Duodenal mucosa (tissue), 2 donors: ENCODE results near the gene PTX4.
A peak's percentile ranks its signal among the peaks of the same experiment; 100 is the strongest.

Experiments used
- H3K27ac ChIP-seq: one replicate; pipeline ENCODE4 v1.7.0; 2013; ENCODE audit warnings: low read depth, low read length
- H3K27me3 ChIP-seq, 2 donors: one replicate each; pipeline ENCODE4 v1.7.0; 2013; ENCODE audit warnings: low read length in 2 of 2, control low read depth in 1 of 2; ENCODE audit not compliant: insufficient read depth in 2 of 2, control insufficient read depth in 1 of 2
- H3K36me3 ChIP-seq, 2 donors: one replicate each; pipeline ENCODE4 v1.7.0; 2013; ENCODE audit warnings: low read length in 2 of 2, control low read depth in 1 of 2; ENCODE audit not compliant: insufficient read depth in 2 of 2, control insufficient read depth in 1 of 2
- H3K4me1 ChIP-seq, 2 donors: one replicate each; pipeline ENCODE4 v1.7.0; 2013; ENCODE audit warnings: low read length in 2 of 2, control low read depth in 1 of 2; ENCODE audit not compliant: insufficient read depth in 2 of 2, control insufficient read depth in 1 of 2
- H3K4me3 ChIP-seq, 2 donors: one replicate each; pipeline ENCODE4 v1.7.0; 2013; ENCODE audit warnings: low read length in 2 of 2, low read depth in 1 of 2
- H3K9ac ChIP-seq, 2 donors: one replicate each; pipeline ENCODE4 v1.7.0; 2013; ENCODE audit warnings: low read length in 2 of 2, low read depth in 1 of 2
- H3K9me3 ChIP-seq, 2 donors: one replicate each; pipeline ENCODE4 v1.7.0; 2013; ENCODE audit warnings: low read length in 2 of 2, control low read depth in 1 of 2; ENCODE audit not compliant: control insufficient read depth in 1 of 2

The PTX4 gene, protein sequence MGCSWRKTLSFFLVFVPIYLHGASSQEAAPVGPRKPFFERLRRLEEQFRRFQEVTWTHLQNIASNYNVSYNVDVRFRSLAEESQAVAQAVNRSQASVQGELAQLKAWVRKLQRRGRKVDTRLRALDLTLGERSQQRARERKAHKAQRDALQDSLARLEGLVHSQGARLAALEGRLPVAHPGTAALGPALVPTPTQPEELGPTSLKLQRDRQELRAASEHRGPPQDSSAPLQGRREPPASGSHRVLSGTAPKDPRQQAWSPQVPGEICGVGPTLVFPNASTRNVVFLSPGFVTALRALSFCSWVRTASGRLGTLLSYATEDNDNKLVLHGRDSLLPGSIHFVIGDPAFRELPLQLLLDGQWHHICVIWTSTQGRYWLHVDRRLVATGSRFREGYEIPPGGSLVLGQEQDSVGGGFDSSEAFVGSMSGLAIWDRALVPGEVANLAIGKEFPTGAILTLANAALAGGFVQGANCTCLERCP

GRCh38 chr16:1488619-1489018 is at the start of gene PTX4:
PTX4 (minus strand) TSS chr16:1488944; CDS start chr16:1488909, 35 bp downstream.
- Histone ChIP-seq H3K9ac (no peak within 1 kb of the TSS), H3K36me3 (no peaks in the 10 kb centered on the region), H3K4me3 (no peak within 1 kb of the TSS), H3K27me3 (no peaks in the 10 kb centered on the region), H3K9me3 (no peaks in the 10 kb centered on the region), H3K4me1 (peaks cover 6 to 9% of the 10 kb centered on the region in 2 donors), H3K27ac (no peak within 1 kb of the TSS)

DNA sequence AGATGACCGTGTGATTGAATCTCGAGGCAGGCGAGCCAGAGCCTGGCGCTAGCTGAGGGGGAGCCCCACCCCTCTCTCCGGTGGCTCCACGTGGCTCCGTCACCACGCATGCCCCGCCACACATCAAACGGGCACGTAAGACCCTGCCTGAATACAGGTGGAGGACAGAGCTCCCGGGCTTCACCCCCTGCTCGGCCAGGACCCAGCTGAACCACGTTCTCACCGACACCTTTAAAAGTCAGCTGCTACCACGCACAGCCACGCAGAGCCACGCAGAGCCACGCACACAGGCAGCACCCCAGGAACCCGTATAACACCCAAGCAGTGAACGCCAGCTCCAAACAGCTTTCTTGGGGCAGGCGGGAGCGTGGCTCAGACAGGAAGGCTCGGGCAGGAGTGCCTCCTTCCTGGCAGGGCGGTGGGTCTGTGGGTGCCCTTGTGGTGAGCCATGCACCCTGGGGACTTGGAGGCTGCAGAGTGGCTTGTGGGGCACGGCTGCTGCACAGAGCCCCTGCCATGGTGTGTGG is 49.1 kb upstream of the PTX4 start:
- Histone ChIP-seq H3K36me3 (peaks cover 0 to 26% of the 10 kb centered on the region in 2 donors), H3K4me1 (peaks cover 4 to 26% of the 10 kb centered on the region in 2 donors), H3K9me3 (no peaks in the 10 kb centered on the region), H3K27ac (no peak overlapping the region), H3K9ac (no peak overlapping the region), H3K27me3 (no peaks in the 10 kb centered on the region), H3K4me3 (no peak overlapping the region)

- peak overlapping the region in 1 of 2 donors; percentile 18 for H3K9ac ChIP-seq
- no peaks in the 10 kb centered on the region for H3K27me3 ChIP-seq
- peak overlapping the region; percentile 42 for H3K27ac ChIP-seq
- no peaks in the 10 kb centered on the region for H3K9me3 ChIP-seq
- peak overlapping the region in 1 of 2 donors; percentile 36 for H3K4me3 ChIP-seq
- H3K4me1 ChIP-seq = peaks cover 0 to 21% of the 10 kb centered on the region in 2 donors
- peaks cover 0 to 21% of the 10 kb centered on the region in 2 donors for H3K36me3 ChIP-seq
These were observed 48.4 kb upstream of the PTX4 start for GRCh38 chr16:1537138-1537577.

GRCh38 chr16:1536601-1537000 is 47.9 kb upstream of the PTX4 start:
- Histone ChIP-seq H3K9ac (peak overlapping the region in 1 of 2 donors; percentile 18), H3K27ac (peak overlapping the region; percentile 42), H3K4me1 (peaks cover 0 to 21% of the 10 kb centered on the region in 2 donors), H3K4me3 (peak overlapping the region in 1 of 2 donors; percentile 73), H3K27me3 (no peaks in the 10 kb centered on the region), H3K36me3 (peaks cover 0 to 21% of the 10 kb centered on the region in 2 donors), H3K9me3 (no peaks in the 10 kb centered on the region)

- H3K4me1 ChIP-seq = peaks cover 0 to 21% of the 10 kb centered on the region in 2 donors
- peaks cover 0 to 21% of the 10 kb centered on the region in 2 donors for H3K36me3 ChIP-seq
- H3K27ac ChIP-seq = peak overlapping the region; percentile 10
- peak overlapping the region; percentile 66 to 73 for H3K4me3 ChIP-seq
- H3K9ac ChIP-seq = peak overlapping the region; percentile 54 to 56
- no peaks in the 10 kb centered on the region for H3K9me3 ChIP-seq
- H3K27me3 ChIP-seq = no peaks in the 10 kb centered on the region
These were observed 46.9 kb upstream of the PTX4 start for GRCh38 chr16:1535391-1536291.

DNA sequence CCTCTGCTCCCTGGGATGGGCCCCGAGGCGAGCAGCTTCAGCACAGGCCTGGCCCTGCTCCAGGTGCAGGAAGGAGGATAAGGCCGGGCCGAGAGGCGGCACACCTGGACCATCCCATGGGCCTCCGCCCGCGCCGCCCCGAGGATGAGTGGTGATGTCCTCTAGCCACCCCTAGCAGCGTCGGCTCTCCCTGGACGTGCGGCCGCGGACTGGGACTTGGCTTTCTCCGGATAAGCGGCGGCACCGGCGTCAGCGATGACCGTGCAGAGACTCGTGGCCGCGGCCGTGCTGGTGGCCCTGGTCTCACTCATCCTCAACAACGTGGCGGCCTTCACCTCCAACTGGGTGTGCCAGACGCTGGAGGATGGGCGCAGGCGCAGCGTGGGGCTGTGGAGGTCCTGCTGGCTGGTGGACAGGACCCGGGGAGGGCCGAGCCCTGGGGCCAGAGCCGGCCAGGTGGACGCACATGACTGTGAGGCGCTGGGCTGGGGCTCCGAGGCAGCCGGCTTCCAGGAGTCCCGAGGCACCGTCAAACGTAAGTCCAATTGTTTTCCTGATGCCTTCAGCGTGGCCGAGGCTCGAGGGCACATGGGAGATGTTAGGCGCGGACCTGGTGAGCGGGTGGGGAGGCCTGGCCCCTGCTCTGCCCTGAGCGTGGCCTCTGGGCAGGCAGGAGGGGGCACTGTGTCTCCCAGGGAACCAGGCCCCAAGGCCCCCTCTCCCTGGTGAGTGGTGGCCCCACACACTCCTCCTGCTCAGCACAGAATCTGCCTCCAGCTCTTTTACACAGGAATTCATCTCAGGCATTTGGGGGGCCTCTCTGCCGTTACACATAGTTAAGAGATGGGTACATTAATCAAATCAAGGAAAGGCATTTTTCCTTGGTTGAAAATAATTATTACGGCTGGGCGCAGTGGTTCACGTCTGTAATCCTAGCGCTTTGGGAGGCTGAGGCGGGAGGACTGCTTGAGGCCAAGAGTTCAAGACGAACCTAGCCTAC is 45.6 kb upstream of the PTX4 start:
- peak overlapping the region; percentile 66 to 73 for H3K4me3 ChIP-seq
- H3K36me3 ChIP-seq = peaks cover 0 to 21% of the 10 kb centered on the region in 2 donors
- peaks cover 0 to 21% of the 10 kb centered on the region in 2 donors for H3K4me1 ChIP-seq
- no peaks in the 10 kb centered on the region for H3K9me3 ChIP-seq
- no peaks in the 10 kb centered on the region for H3K27me3 ChIP-seq
- H3K9ac ChIP-seq = peak overlapping the region; percentile 56 to 72
- peak overlapping the region; percentile 66 for H3K27ac ChIP-seq

- Histone ChIP-seq H3K4me1 (peaks cover 0 to 26% of the 10 kb centered on the region in 2 donors), H3K9me3 (no peaks in the 10 kb centered on the region), H3K27me3 (no peaks in the 10 kb centered on the region), H3K36me3 (peaks cover 0 to 13% of the 10 kb centered on the region in 2 donors), H3K4me3 (peak within 1 kb of the TSS; percentile 66 to 73), H3K9ac (peak within 1 kb of the TSS; percentile 56 to 72), H3K27ac (peak within 1 kb of the TSS; percentile 66)
These were observed 44.8 kb upstream of the PTX4 start, which contains the start of gene TMEM204 for GRCh38 chr16:1533443-1533951. TMEM204 (plus strand) TSS chr16:1533666; CDS start chr16:1534276, 610 bp downstream.

DNA sequence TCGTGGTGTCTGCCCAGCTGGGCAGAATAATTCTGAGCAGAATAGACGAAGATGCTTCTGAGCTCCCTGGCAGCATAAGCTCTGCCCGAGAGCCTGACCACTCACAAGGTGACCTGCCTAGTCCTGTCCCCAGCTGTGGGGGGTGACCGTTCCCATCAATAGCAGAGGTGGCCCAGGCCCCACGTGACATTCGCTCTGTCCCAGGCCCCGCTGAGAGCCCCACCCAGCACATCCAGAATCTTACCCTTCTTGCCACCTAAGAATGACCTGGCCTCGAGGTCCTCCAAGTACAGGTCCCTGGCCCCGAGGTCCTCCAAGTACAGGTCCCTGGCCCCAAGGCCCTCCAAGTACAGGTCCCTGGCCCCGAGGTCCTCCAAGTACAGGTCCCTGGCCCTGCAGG is 44.0 kb upstream of the PTX4 start:
- Histone ChIP-seq H3K4me1 (peaks cover 0 to 27% of the 10 kb centered on the region in 2 donors), H3K9me3 (no peaks in the 10 kb centered on the region), H3K27ac (peak overlapping the region; percentile 57), H3K9ac (peak overlapping the region in 1 of 2 donors; percentile 56), H3K27me3 (no peaks in the 10 kb centered on the region), H3K36me3 (peaks cover 0 to 9% of the 10 kb centered on the region in 2 donors), H3K4me3 (peak overlapping the region in 1 of 2 donors; percentile 66)
